Erythroblast (primary cell): ENCODE results near the gene ABCC9.

ENCODE experiments used
- GATA1 ChIP-seq: IDR thresholded peaks from 2 replicates; pipeline ENCODE4 v1.6.1; 2011; ENCODE audit warnings: low read depth, mild to moderate bottlenecking, control low read depth, low read length, moderate library complexity
- POLR2A ChIP-seq: IDR thresholded peaks from 2 replicates; pipeline ENCODE4 v1.6.1; 2011; ENCODE audit warnings: mild to moderate bottlenecking, low read length

DNA sequence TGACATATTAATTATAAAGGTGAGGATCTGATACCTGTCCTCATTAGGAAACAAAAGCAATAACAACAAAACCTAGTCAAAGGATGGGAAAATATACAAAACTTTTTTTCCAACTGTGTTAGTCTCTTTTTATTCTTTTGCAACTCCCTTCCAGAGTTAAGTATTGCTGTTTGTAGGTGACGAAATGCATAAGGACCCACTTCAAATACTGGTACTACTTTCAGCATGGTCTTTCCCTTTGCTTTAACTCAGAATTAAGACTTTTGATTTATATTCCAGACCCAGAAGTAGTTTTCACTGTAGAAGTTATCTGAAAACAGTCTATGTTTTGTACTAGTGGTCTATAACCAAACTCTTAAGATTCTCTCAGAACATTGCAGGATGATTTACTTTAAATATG is 34.1 kb upstream of the ABCC9 start:
- TF ChIP-seq POLR2A = no peak
- no peak for TF ChIP-seq GATA1
